T47D (cell line): ENCODE measurements around the gene TMA7B.

Experiments
- DNase-seq, 2 experiments: peaks; one replicate each; pipeline versions ENCODE4 v3.0.0 to v3.0.0-alpha.2; 2011 to 2012; ENCODE audit warnings: low read depth in 1 of 2, low spot score in 1 of 2
- JUND ChIP-seq: IDR thresholded peaks from 2 replicates; pipeline ENCODE4 v1.6.1; 2012; ENCODE audit warnings: low read depth
- in situ Hi-C: cut with HindIII; loops from 2 replicates; pipeline ENCODE4 v1.10.0; 2016; ENCODE audit warnings: low sequenced_read_pairs, low pct_unique_long_range_greater_than_20kb

The TMA7B gene

GRCh38 chr22:39959640-39960447 is at the start of gene TMA7B:
TMA7B (plus strand) TSS chr22:39960397; CDS start chr22:39964375, 3,978 bp downstream.
- in situ Hi-C loops, result no loop called here
- TF ChIP-seq JUND, result no peak
- DNase-seq, result no peak

GRCh38 chr22:39910876-39911613 is 49.2 kb upstream of the TMA7B start:
- no peak for TF ChIP-seq JUND
- in situ Hi-C loops, result no loop called here
- DNase-seq, result no peak

GRCh38 chr22:39913321-39913720 is 46.9 kb upstream of the TMA7B start:
- no peak for TF ChIP-seq JUND
- DNase-seq, result no peak
- in situ Hi-C loops, result no loop called here

- in situ Hi-C loops, result no loop called here
- no peak for DNase-seq
- TF ChIP-seq JUND, result no peak
Observed at GRCh38 chr22:39913886-39914285, 46.3 kb upstream of the TMA7B start.

GRCh38 chr22:39914584-39914983 is 45.6 kb upstream of the TMA7B start:
- in situ Hi-C loops, result no loop called here
- no peak for TF ChIP-seq JUND
- DNase-seq, result no peak

- DNase-seq, result no peak
- no peak for TF ChIP-seq JUND
- in situ Hi-C loops, result no loop called here
Observed at GRCh38 chr22:39915295-39915726, 44.9 kb upstream of the TMA7B start.

GRCh38 chr22:39916496-39916895 is 43.7 kb upstream of the TMA7B start:
- in situ Hi-C loops, result no loop called here
- DNase-seq, result no peak
- no peak for TF ChIP-seq JUND

GRCh38 chr22:39917197-39917643 is 43.0 kb upstream of the TMA7B start:
- DNase-seq, result no peak
- TF ChIP-seq JUND, result no peak
- in situ Hi-C loops, result no loop called here

GRCh38 chr22:39917776-39918495 is 42.3 kb upstream of the TMA7B start:
- DNase-seq, result no peak
- in situ Hi-C loops, result no loop called here
- no peak for TF ChIP-seq JUND

- in situ Hi-C loops, result no loop called here
- TF ChIP-seq JUND, result no peak
- no peak for DNase-seq
Observed at GRCh38 chr22:39920134-39920743, 40.0 kb upstream of the TMA7B start.

GRCh38 chr22:39923696-39924095 is 36.5 kb upstream of the TMA7B start:
- in situ Hi-C loops, result no loop called here
- no peak for TF ChIP-seq JUND
- DNase-seq, result no peak

GRCh38 chr22:39924286-39924685 is 35.9 kb upstream of the TMA7B start:
- in situ Hi-C loops, result no loop called here
- TF ChIP-seq JUND, result no peak
- DNase-seq, result no peak
